Epithelial cell of proximal tubule (primary cell): ENCODE measurements around the gene ASMTL. TPM values are rescaled to one million over a fixed set of nuclear protein-coding genes. Genes with fewer than 3 reads are reported as not detected.

Experiments used
- DNase-seq: peaks from one replicate; pipeline ENCODE4 v3.0.0-alpha.2; 2011; ENCODE audit warnings: low read depth
- H3K4me3 ChIP-seq: 2 replicates; pipeline ENCODE4 v1.5.1; 2011; ENCODE audit warnings: low read depth, mild to moderate bottlenecking, low read length
- total RNA-seq: library from RNA; depleted of rRNA; stranded (reverse); fragments of >200 nt; gene quantifications from 2 replicates; pipeline ENCODE4 v1.2.3, GENCODE V29; 2015
- TF ChIP-seq, protein P1 (sequence below): conservative IDR thresholded peaks from 2 replicates; pipeline ENCODE4 v1.5.1; 2012; ENCODE audit warnings: low read depth, mild to moderate bottlenecking, low read length

Gene ASMTL
- total RNA-seq, 1 donor from 2014 or later, result 14.4 TPM

DNA sequence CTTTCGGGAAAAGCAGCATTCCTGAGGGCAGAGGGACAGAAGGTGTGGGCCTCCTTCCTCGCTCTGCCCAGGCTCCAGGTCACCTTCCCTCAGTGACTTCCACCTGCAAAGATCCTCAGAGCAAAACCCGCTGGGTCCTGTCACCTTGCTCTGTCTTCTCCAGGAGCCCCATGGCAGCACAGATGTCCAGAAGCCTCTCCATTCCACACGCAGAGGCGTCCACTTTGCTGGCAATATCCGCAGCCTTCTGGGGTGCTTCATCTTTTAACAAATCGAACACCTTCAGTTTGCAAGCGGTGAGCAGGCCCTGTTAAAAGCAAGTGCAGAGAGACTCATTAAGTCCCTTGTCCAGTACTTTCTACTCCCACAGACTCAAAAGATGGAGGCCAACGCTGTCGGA, 27.3 kb downstream of the ASMTL start:
- TF ChIP-seq, protein P1, sequence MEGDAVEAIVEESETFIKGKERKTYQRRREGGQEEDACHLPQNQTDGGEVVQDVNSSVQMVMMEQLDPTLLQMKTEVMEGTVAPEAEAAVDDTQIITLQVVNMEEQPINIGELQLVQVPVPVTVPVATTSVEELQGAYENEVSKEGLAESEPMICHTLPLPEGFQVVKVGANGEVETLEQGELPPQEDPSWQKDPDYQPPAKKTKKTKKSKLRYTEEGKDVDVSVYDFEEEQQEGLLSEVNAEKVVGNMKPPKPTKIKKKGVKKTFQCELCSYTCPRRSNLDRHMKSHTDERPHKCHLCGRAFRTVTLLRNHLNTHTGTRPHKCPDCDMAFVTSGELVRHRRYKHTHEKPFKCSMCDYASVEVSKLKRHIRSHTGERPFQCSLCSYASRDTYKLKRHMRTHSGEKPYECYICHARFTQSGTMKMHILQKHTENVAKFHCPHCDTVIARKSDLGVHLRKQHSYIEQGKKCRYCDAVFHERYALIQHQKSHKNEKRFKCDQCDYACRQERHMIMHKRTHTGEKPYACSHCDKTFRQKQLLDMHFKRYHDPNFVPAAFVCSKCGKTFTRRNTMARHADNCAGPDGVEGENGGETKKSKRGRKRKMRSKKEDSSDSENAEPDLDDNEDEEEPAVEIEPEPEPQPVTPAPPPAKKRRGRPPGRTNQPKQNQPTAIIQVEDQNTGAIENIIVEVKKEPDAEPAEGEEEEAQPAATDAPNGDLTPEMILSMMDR, result no peak
- no peak for DNase-seq
- H3K4me3 ChIP-seq, result no peak overlapping the region

DNA sequence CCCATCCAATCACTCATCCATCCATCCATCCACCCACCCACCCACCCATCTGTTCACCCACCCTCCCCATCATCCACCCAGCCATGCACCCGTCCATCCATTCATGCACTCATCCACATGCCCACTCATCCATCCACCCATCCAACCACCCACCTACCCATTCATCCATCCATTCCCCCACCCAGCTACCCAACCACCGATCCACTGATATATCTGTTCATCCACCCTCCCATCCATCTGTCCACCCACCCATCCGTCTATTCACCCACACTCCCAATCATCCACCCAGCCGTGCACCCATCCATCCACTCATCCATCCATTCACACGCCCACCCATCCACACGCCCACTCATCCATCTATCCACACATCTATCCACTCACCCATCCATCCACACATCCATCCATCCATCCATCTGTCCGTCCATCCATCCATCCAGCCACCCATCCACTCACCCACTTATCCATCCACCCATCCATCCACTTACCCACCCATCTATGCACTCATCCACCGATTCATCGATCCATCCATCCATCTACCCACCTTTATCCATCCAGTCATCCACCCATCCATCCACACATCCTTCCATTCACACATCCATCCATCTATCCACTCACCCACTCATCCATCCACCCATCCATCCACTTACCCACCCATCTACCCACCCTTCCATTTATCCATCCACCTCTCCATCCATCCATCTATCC, 28.4 kb downstream of the ASMTL start:
- no peak for DNase-seq
- TF ChIP-seq, protein P1, result no peak
- H3K4me3 ChIP-seq, result no peak overlapping the region

DNA sequence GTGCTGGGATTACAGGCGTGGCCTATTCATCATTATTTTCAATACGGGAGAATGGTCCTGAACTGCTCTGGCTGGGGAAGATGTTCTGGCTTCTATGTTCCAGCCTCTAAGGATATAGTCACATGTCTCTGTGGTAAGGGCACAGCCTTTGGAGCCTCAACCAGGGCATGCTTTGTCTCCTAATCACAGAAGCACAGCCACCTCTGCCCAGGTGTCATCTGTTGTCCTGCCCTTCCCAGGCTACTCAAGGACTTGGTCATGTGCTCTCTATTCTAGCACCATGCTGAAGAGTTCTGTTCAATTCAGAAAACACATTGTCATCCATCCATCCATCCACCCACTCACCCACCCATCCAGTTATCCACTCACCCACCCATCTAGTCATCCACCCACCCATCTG, 29.5 kb downstream of the ASMTL start:
- TF ChIP-seq, protein P1, result no peak
- no peak for DNase-seq
- H3K4me3 ChIP-seq, result no peak overlapping the region

DNA sequence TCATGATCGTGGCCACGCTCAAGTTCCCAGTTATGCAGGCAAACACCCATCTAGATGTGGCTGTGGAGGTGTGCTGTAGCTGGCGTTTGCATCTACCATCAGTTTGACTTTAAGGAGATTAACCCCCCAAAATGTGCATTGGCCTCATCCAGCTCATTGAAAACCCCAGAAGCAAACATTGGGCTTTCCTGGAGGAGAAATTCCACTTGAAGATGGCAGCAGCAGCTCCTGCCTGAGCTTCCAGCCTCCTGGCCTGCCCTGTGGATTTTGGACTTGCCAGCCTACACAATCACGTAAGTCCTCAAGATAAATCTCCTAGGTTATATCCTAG, 30.6 kb downstream of the ASMTL start:
- TF ChIP-seq, protein P1, result no peak
- DNase-seq, result no peak

DNA sequence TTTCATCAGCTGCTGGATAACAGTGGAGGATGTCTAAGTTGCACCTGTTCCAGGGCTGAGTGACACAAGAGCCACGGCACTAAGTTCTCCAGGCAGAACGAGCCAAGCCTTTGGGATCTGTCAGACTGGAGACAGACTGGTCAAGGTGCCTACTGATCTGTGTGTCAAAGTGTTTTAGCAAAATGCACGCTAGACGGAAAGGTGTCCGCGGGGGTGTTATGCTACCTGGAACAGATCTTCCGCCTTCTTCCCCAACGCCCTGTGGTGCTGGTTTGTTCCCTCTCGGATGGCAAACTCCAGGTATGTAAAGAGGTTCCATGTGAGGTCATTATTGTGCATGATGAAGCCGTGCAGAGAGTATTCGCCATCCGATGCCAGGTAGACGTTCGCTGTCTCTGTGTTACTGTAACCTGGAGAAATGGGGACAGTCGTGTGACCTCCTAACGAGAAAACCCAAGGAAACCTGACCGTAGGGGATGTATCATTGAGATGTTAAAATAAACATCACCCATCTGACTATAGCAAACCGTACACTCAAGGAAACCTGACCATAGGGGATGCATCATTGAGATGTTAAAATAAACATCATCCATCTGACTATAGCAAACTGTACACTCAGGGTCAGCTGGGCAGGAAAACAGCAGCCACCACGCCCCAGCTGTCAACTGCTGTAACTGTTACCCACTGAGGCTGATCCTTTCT, 31.1 kb downstream of the ASMTL start:
- TF ChIP-seq, protein P1, result no peak
- no peak for DNase-seq
- no peak overlapping the region for H3K4me3 ChIP-seq

More for the DNA sequence above, 30.6 kb downstream of the ASMTL start:
- H3K4me3 ChIP-seq, result no peak overlapping the region

DNA sequence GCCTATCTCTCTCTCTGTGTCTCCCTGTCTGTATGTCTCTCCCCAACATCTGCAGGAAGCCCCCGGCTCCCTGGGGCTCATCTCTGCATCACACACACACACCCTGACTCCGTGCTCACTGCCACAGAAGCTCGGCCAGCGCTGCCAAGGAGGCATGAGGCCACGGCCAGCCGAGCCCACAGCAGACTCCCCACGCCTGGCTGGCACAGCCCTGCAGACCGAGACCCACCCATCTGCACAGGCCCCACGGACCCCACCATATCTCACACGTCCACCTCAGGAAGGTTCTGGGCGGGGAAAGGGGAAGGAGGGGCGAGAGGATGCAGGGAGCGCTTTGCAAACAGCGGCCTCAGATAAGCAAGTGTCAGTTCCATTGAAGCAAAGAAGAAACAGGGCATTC, 32.3 kb downstream of the ASMTL start:
- DNase-seq, result no peak
- H3K4me3 ChIP-seq, result no peak overlapping the region
- TF ChIP-seq, protein P1, result no peak
